SK-N-SH (cell line): ENCODE results near the gene MAST2. TPM values are rescaled to one million over a fixed set of nuclear protein-coding genes. Genes with fewer than 3 reads are reported as not detected.

Experiments
- CTCF ChIA-PET: fragments of 300-600, 350-600 bp; formaldehyde crosslinking; extraction: SDS; loops from one replicate; lab custom pipeline; 2021; lab: Yijun Ruan, JAX
- POLR2A ChIA-PET: fragments of 350-600 bp; sonication (Branson Sonifier 250); formaldehyde crosslinking; extraction: SDS; loops from one replicate; lab custom pipeline; 2020; ENCODE audit warnings: antibody characterized with exemption, inconsistent platforms; lab: Yijun Ruan, JAX
- DNase-seq: peaks from one replicate; pipeline ENCODE4 v3.0.0; 2012
- H2AFZ ChIP-seq: fragments of 200-600 bp; sonication (generic); 2 replicates; pipeline ENCODE4 v1.8.1; 2016; ENCODE audit warnings: antibody characterized with exemption, mild to moderate bottlenecking, low read depth
- H3F3A ChIP-seq: fragments of 200-600 bp; sonication (generic); replicated peaks from 2 replicates; pipeline ENCODE3; 2016; ENCODE audit warnings: antibody characterized with exemption, mild to moderate bottlenecking; ENCODE audit not compliant: insufficient read depth
- H3K27ac ChIP-seq, 2 experiments: fragments of 200-500 bp in 1 of 2; fragments of 200-600 bp in 1 of 2; sonication (Bioruptor generic) in 1 of 2; sonication (generic), shearing (Covaris generic) in 1 of 2; 2 replicates each; pipeline versions ENCODE4 v1.5.1 to v1.6.1; 2014 to 2016; ENCODE audit warnings: low read depth in 2 of 2, inconsistent platforms in 1 of 2, low read length in 1 of 2, mild to moderate bottlenecking in 1 of 2, mixed read lengths in 1 of 2
- H3K27me3 ChIP-seq: fragments of 200-600 bp; sonication (generic), shearing (Covaris generic); 2 replicates; pipeline ENCODE4 v1.6.1; 2016; ENCODE audit warnings: mixed run types; ENCODE audit not compliant: insufficient read depth
- H3K36me3 ChIP-seq, 2 experiments: fragments of 200-500 bp in 1 of 2; fragments of 200-600 bp in 1 of 2; sonication (Bioruptor generic) in 1 of 2; sonication (generic) in 1 of 2; replicated peaks in 1 of 2; 2 replicates each; pipeline versions ENCODE3 to v1.5.1; 2014 to 2016; ENCODE audit warnings: low read length in 1 of 2, mild to moderate bottlenecking in 1 of 2; ENCODE audit not compliant: insufficient read depth in 2 of 2, control insufficient read depth in 1 of 2
- H3K4me1 ChIP-seq, 2 experiments: fragments of 200-500 bp in 1 of 2; fragments of 200-600 bp in 1 of 2; sonication (Bioruptor generic) in 1 of 2; sonication (generic), shearing (Covaris generic) in 1 of 2; 2 replicates each; pipeline versions ENCODE4 v1.5.1 to v1.6.1; 2014 to 2016; ENCODE audit warnings: low read depth in 1 of 2, low read length in 1 of 2, mixed run types in 1 of 2; ENCODE audit not compliant: insufficient read depth in 2 of 2, control insufficient read depth in 1 of 2
- H3K4me2 ChIP-seq: fragments of 200-600 bp; sonication (generic), shearing (Covaris generic); 2 replicates; pipeline ENCODE4 v1.6.1; 2017; ENCODE audit warnings: mixed run types
- H3K4me3 ChIP-seq, 2 experiments: fragments of 200-500 bp in 1 of 2; fragments of 200-600 bp in 1 of 2; sonication (Bioruptor generic) in 1 of 2; sonication (generic), shearing (Covaris generic) in 1 of 2; 2 replicates each; pipeline versions ENCODE4 v1.5.1 to v1.8.1; 2014 to 2016; ENCODE audit warnings: low read depth in 2 of 2, inconsistent platforms in 1 of 2, low read length in 1 of 2, mild to moderate bottlenecking in 1 of 2, mixed read lengths in 1 of 2, moderate library complexity in 1 of 2
- H3K79me2 ChIP-seq: fragments of 200-600 bp; sonication (generic); 2 replicates; pipeline ENCODE4 v1.8.1; 2017; ENCODE audit warnings: mild to moderate bottlenecking; ENCODE audit not compliant: insufficient read depth
- H3K9ac ChIP-seq: fragments of 200-600 bp; sonication (generic); 2 replicates; pipeline ENCODE4 v1.6.1; 2017; ENCODE audit warnings: mixed run types
- H3K9me2 ChIP-seq: fragments of 200-600 bp; sonication (generic); 2 replicates; pipeline ENCODE4 v1.6.1; 2017; ENCODE audit warnings: mixed run types
- H3K9me3 ChIP-seq: fragments of 200-600 bp; sonication (generic); 2 replicates; pipeline ENCODE4 v1.6.1; 2017; ENCODE audit warnings: mixed run types, mild to moderate bottlenecking, moderate library complexity
- H4K20me1 ChIP-seq: fragments of 200-600 bp; sonication (generic); 2 replicates; pipeline ENCODE4 v1.6.1; 2017; ENCODE audit warnings: mild to moderate bottlenecking, mixed run types; ENCODE audit not compliant: insufficient read depth
- CHD2 ChIP-seq: fragments of 150-350 bp; IDR thresholded peaks from 2 replicates; pipeline ENCODE4 v1.6.1; 2018; ENCODE audit warnings: low read length; ENCODE audit not compliant: partially characterized antibody
- CTCF ChIP-seq: fragments of 200-600 bp; sonication (generic); IDR thresholded peaks from 2 replicates; pipeline ENCODE4 v1.6.1; 2017; ENCODE audit warnings: antibody characterized with exemption, mild to moderate bottlenecking, moderate library complexity
- EZH2phosphoT487 ChIP-seq: fragments of 200-600 bp; sonication (generic); IDR thresholded peaks from 2 replicates; pipeline ENCODE4 v1.6.1; 2017; ENCODE audit warnings: low read depth, mixed run types, mild to moderate bottlenecking, antibody characterized with exemption, moderate library complexity, borderline replicate concordance
- FOSL2 ChIP-seq: IDR thresholded peaks from 2 replicates; pipeline ENCODE4 v1.4.0; 2012; ENCODE audit warnings: low read depth, mild to moderate bottlenecking, moderate library complexity, borderline replicate concordance
- FOXM1 ChIP-seq: IDR thresholded peaks from 2 replicates; pipeline ENCODE4 v1.4.0; 2012; ENCODE audit warnings: low read depth, mild to moderate bottlenecking
- MXI1 ChIP-seq: IDR thresholded peaks from 2 replicates; pipeline ENCODE4 v1.6.1; 2012; ENCODE audit warnings: mild to moderate bottlenecking, low read depth, low read length, improper control_type of control experiment
- NFIC ChIP-seq: IDR thresholded peaks from 2 replicates; pipeline ENCODE4 v1.4.0; 2012; ENCODE audit warnings: borderline replicate concordance
- NRF1 ChIP-seq: IDR thresholded peaks from 2 replicates; pipeline ENCODE4 v1.6.1; 2012; ENCODE audit warnings: low read depth, mild to moderate bottlenecking, low read length
- PBX3 ChIP-seq: IDR thresholded peaks from 2 replicates; pipeline ENCODE4; 2012
- POLR2AphosphoS5 ChIP-seq: IDR thresholded peaks from 2 replicates; pipeline ENCODE4 v1.6.1; 2012; ENCODE audit warnings: low read depth, low read length
- RXRA ChIP-seq: IDR thresholded peaks from 2 replicates; pipeline ENCODE4 v1.4.0; 2012; ENCODE audit warnings: low read depth, mild to moderate bottlenecking, borderline replicate concordance
- TCF12 ChIP-seq: IDR thresholded peaks from 2 replicates; pipeline ENCODE4 v1.4.0; 2012
- USF2 ChIP-seq: fragments of 150-350 bp; IDR thresholded peaks from 2 replicates; pipeline ENCODE4 v1.6.1; 2017; ENCODE audit warnings: antibody characterized with exemption, low read length, low read depth, borderline replicate concordance
- YY1 ChIP-seq: IDR thresholded peaks from 2 replicates; pipeline ENCODE4 v1.4.0; 2012; ENCODE audit warnings: low read depth, mild to moderate bottlenecking
- WGBS: methylation state at CpG from one replicate; pipeline ENCODE4 v1.1.6; 2017; ENCODE audit warnings: low lambda C conversion rate; 5-methylcytosine and 5-hydroxymethylcytosine counted together
- polyA plus RNA-seq, 3 experiments: library from polyadenylated mRNA; depleted of rRNA; stranded (reverse); fragments of >200 nt; gene quantifications; 2 replicates each; pipeline ENCODE4 v1.2.3, GENCODE V29; 2012
- TF ChIP-seq, protein P1 (sequence below): fragments of 150-350 bp; IDR thresholded peaks from 2 replicates; pipeline ENCODE4 v1.6.1; 2016; ENCODE audit warnings: mild to moderate bottlenecking, low read depth, low read length

The MAST2 gene
- polyA plus RNA-seq, 1 of the 3 experiments (the other 2 are of a cell fraction), result 53.4 TPM

GRCh38 chr1:45974541-45975269 lies 171.3 kb downstream of the MAST2 start (continued):
- TF ChIP-seq POLR2AphosphoS5 (no peak), FOSL2 (no peak), TCF12 (peak; percentile 64), FOXM1 (no peak), USF2 (no peak)

GRCh38 chr1:45976623-45977022 lies 173.2 kb downstream of the MAST2 start:
- H3K9ac ChIP-seq, result no peak overlapping the region

More at GRCh38 chr1:45976623-45977022, 173.2 kb downstream of the MAST2 start:
- Histone ChIP-seq H3F3A (peaks cover 3% of the 10 kb centered on the region), H3K27ac (peak overlapping the region in 1 of 2 experiments; percentile 15; a peak in 1 of 4 replicates), H3K79me2 (no peaks in the 10 kb centered on the region), H3K4me1 (no peaks in the 10 kb centered on the region), H3K4me3 (no peak overlapping the region), H2AFZ (no peak overlapping the region), H3K9me3 (no peaks in the 10 kb centered on the region; the same call in 1 of the 2 replicates), H3K9me2 (no peaks in the 10 kb centered on the region), H4K20me1 (no peaks in the 10 kb centered on the region), H3K4me2 (no peak overlapping the region)
- WGBS, result 74% methylated on average over 3 of the region's 3 CpGs
- DNase-seq, result no peak
- CTCF ChIA-PET, result interaction anchor here (0.6 kb wide), 1 partner anchor 27 kb away, joined by 3 read pairs; no protein-coding TSS in a partner anchor
- no peak for TF ChIP-seq RXRA
- no peak for TF ChIP-seq NFIC
- TF ChIP-seq TCF12, result peak; percentile 75
- no peak for TF ChIP-seq EZH2phosphoT487
- TF ChIP-seq CTCF, result no peak
- TF ChIP-seq PBX3, result peak; percentile 69
- TF ChIP-seq USF2, result no peak
- TF ChIP-seq CHD2, result no peak
- TF ChIP-seq NRF1, result no peak
- no peak for TF ChIP-seq YY1
- TF ChIP-seq, protein P1, sequence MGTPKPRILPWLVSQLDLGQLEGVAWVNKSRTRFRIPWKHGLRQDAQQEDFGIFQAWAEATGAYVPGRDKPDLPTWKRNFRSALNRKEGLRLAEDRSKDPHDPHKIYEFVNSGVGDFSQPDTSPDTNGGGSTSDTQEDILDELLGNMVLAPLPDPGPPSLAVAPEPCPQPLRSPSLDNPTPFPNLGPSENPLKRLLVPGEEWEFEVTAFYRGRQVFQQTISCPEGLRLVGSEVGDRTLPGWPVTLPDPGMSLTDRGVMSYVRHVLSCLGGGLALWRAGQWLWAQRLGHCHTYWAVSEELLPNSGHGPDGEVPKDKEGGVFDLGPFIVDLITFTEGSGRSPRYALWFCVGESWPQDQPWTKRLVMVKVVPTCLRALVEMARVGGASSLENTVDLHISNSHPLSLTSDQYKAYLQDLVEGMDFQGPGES, result no peak
- no peak for TF ChIP-seq MXI1
- TF ChIP-seq, all 33 proteins: peak for 2
- no peaks in the 10 kb centered on the region for H3K27me3 ChIP-seq
- POLR2A ChIA-PET, result no interaction called here
- peaks cover 4 to 19% of the 10 kb centered on the region in 2 experiments for H3K36me3 ChIP-seq
